Mesenteric fat pad (tissue), 1 donor: Measurements from ENCODE around the gene MIB1. TPM values are rescaled to one million over a fixed set of nuclear protein-coding genes. Genes with fewer than 3 reads are reported as not detected.
A peak's percentile ranks its signal among the peaks of the same experiment; 100 is the strongest.
"Not testable (repeated sequence)": the region's sequence is repeated elsewhere in the genome, so short reads cannot be mapped to it uniquely, and the experiment has no call there.

Experiments used
- DNase-seq: peaks from one replicate; pipeline ENCODE4 v3.0.0-alpha.2; 2020; ENCODE audit warnings: low spot score
- long read RNA-seq: library from polyadenylated mRNA; unstranded; transcript quantifications from one replicate; pipeline ENCODE4 v2.0.0, GENCODE V29; 2020
- total RNA-seq: library from RNA; stranded (reverse); fragmentation: NEBNext Ultra II Directional; extraction: Animal tissue kit (Norgen Biotek cat#: 25700); gene quantifications from one replicate; pipeline ENCODE4 v1.2.1, GENCODE V29; 2021
- donor health status: DM: yes; HTN: yes; CAD: no.

The MIB1 gene
- 30.4 TPM for total RNA-seq
- long read RNA-seq, partial matches to known transcripts: 0 of 2 reads
- long read RNA-seq, other reads (novel, unspliced or antisense): 2 of 2 reads

DNA sequence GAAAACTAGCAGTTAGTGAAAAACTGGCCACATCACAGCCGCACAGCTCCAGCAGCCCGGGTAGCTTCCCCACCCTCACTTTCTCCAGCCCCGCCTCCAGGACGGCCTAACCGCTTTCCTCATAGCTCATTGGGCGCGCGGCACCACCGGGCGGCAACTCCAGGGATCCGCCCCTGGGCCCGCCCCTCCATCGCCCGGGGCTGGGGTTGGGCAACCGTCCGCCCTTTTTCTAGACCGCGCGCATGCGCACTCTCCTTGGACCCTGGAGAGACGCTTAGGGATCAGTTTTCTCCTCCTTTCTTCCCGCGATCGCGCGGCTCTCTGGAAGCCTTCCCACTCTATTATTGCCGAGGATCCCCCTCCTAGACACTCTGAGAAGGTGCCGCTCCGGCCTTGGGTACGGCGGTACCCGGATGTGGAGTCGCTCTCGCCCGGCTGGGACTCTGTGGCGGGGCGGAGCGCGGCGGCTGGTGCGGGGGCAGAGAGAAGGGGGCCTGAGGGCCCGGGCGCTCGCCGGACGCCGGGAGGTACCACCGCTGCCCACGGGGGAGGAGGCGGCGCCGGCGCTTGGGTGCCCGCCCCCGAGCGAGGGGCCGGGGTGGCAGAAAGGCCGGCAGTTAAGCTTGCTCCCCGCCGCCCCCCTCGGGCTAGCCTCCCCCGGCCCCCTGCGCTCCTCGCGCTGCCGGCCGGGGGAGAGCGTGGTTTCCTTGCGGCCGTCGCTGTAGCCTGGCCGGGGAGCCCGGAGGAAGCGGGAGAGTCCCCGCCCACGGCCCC, at the start of gene MIB1:
Gene MIB1, plus strand, starts transcription at position 255 of the 774 bp plus-strand sequence. CDS start 792 bp downstream, outside the sequence.
- DNase-seq: peak; percentile 100

DNA sequence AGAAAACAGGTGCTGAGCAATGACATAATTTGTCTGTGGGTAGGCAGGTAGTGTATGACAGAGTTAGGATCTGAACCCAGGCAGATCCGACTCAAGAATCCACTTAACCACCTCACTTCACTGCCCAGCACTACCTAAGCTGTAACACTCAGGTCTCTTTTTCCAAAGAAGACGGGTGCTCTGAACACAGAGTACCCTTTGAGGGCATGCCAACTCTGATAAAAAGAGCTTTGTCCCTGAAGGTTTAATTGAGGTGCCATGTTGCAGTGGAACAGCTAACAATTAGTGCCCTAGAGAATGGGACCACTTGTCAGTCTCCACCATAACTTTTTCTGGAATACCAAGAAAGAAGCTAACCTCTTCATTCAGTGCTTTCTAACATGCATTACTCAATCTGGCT, 47.3 kb upstream of the MIB1 start:
- no peak for DNase-seq

- no peak for DNase-seq
These were observed 40.0 kb upstream of the MIB1 start for GRCh38 chr18:21700528-21701075.

- DNase-seq: no peak
These were observed 39.0 kb upstream of the MIB1 start for GRCh38 chr18:21701621-21702020.

- no peak for DNase-seq
These were observed 38.0 kb upstream of the MIB1 start for GRCh38 chr18:21702602-21703001.

- DNase-seq: no peak
These were observed 37.3 kb upstream of the MIB1 start for GRCh38 chr18:21703241-21703820.

- peak; percentile 97 for DNase-seq
These were observed 35.8 kb upstream of the MIB1 start, which contains the start of gene ABHD3 for GRCh38 chr18:21704603-21705364. ABHD3 (minus strand) TSS chr18:21704774; CDS start chr18:21704665, 109 bp downstream.

DNA sequence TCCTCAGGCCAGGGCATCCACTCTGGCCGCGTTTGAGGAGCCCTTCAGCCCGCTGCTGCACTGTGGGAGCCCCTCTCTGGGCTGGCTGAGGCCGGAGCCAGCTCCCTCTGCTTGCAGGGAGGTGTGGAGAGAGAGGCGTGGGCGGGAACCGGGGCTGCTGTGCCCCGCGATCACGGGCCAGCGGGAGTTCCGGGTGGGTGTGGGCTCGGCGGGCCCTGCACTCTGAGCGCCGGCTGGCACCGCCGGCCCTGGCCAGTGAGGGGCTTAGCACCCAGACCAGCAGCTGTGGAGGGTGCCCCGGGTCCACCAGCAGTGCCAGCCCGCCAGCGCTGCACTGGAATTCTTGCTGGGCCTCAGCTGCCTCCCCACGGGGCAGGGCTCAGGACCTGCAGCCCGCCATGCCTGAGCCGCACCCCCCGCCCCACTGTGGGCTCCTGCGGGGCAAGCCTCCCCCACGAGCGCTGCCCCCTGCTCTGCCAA, 34.2 kb upstream of the MIB1 start:
- no peak for DNase-seq

- DNase-seq: not testable (repeated sequence)
These were observed 33.5 kb upstream of the MIB1 start for GRCh38 chr18:21707130-21707529.

DNA sequence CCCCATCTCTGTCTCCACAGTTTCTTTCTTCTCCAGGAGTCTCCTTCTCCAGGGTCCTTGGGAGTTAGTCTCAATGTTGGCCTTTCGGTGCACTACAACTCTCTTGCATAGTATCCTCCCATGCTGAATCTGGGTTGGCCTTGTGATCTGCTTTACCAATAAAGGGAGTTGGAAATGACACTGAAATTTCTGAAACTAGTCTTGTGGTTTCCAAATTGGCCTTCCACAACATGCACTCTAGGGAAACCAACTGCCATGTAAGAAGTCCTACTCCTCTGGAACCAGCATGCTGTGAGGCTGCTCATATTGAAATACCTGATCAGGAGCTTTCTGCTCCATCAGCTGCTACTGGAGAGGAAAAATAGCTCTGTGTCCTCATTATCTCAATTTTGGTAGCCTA, 26.1 kb upstream of the MIB1 start:
- no peak for DNase-seq

GRCh38 chr18:21722687-21723086, 17.9 kb upstream of the MIB1 start:
- DNase-seq: no peak

- DNase-seq: no peak
These were observed 15.4 kb upstream of the MIB1 start for GRCh38 chr18:21725201-21725600.

DNA sequence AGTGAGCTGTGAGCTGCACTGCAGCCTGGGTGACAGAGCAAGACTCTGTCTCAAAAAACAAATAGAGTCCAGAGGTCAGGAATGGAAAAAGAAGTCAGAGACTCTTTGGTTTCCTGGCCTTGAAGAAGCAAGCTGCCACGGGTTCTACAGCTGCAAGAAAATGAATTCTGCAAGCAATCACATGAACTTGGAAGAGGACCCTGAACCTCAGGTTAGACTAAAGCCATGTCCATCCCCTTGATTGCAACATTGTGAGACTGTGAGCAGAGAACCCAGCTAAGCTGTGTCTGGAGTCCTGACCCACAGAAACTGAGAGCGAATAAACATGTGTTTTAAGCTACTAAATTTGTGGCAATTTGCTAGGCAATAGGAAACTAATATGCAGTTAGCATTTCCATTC, 12.9 kb upstream of the MIB1 start:
- no peak for DNase-seq

DNA sequence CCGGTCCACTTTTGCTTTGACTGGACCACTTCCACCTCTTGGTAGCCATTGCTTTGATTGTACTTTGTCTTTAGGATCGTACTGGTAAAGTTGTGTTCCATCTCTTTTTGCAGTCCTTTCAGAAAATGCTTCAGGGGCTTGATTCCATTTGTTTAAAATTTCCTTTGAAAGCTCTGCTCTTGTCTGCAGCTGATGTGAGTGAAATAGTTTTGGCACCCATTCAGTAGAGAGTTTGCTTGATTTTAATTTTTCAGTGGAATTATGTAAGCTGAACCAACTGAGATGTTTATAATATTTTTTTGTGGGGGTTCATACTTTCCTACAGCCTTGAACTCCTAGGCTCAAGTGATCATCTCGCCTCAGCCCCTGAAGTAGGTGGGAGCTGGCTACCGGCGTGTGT, 7.6 kb upstream of the MIB1 start:
- DNase-seq: no peak

DNA sequence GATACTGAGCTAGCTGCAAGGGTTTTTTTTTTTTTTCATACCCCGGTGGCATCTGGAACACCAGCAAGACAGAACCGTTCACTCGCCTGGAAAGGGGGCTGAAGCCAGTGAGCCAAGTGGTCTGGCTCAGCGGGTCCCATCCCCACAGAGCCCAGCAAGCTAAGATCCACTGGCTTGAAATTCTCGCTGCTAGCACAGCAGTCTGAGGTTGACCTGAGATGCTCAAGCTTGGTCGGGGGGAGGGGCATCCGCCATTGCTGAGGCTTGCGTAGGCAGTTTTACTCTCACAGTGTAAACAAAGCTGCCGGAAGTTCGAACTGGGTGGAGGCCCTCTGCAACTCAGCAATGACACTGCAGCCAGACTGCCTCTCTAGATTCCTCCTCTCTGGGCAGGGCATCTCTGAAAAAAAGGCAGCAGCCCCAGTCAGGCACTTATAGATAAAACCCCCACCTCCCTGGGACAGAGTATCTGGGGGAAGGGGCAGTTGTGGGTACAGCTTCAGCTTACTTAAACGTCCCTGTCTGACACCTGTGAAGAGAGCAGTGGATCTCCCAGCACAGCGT, 5.1 kb upstream of the MIB1 start:
- DNase-seq: no peak

GRCh38 chr18:21736926-21737325, 3.7 kb upstream of the MIB1 start:
- not testable (repeated sequence) for DNase-seq

DNA sequence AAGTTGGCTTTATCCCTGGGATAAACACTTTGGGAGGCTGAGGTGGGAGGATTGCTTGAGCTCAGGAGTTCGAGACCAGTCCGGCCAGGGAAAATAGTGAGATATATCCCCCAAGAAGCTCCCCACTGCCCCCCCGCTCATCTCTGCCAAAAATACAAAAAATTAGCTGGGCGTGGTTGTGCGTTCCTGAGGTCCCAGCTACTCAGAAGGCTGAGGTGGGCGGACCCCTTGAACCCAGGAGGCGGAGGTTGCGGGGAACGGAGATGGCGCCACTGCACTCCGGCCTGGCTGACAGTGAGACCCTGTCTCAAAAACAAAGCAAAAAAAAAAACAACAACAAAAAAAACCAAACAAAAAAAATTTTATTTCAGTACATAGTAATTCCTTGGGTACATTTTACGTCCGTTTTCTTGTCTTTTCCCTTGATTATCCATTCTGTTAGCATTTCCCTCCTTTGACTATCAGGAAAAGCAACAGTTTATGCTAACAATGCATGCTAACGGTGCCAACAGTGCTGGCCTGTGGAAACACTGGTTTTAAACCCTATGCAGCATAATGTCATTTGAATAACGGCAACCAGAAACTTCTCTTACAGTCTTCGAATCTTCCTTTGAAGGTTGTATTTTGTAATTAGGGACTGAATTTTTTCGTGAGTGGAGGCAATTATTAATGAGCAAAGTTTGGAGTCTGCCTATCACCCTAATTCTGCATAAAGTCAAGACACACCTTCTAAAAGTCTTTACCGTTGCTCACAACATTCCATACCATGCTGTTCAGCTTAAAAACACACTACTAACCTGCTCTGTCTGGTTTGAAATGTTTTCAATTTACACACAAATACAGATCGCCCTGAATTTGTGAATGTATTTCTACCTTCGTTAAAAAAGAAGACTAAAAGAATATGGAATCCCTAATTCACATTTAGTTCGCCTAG, 721 bp upstream of the MIB1 start:
- DNase-seq: no peak

- no peak for DNase-seq
These were observed 645 bp downstream of the MIB1 start for GRCh38 chr18:21741312-21741561.

- no peak for DNase-seq
These were observed 1.1 kb downstream of the MIB1 start for GRCh38 chr18:21741562-21742314.

- no peak for DNase-seq
These were observed 1.7 kb downstream of the MIB1 start for GRCh38 chr18:21742315-21742687.
